Measurements from ENCODE around the gene PIP4K2A. TPM values are rescaled to one million over a fixed set of nuclear protein-coding genes. Genes with fewer than 3 reads are reported as not detected.

The PIP4K2A gene
- total and polyA plus RNA-seq, 2 experiments from 2014 or later: 39.9 to 40.1 TPM

DNA sequence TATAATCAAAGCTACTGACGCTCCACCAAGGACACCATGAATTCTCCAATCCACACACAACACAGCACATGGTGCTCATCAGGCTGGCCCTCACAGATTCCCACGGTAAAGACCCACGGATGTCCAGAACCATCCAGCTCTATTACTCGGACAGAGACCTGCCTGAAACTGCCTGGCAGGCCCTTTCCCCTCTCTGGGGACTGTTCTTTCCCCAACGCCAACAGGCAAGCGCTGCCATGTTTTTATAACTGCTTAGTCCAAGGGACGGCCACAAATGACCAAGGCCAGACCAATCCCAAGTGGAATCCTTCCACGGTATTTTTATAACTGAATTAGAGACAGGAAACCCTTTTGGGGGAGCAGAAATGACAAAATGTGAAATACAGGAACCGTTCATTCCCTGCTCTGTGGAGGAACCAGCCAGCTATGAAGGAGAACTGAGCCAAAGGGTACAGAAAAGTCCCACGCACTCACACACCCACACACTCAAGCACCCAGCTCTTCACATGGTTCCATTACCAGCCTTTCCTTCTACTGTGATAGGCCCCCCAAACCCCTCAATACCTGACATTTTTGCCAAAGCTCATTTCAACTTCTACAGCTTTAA is 4.1 kb downstream of the PIP4K2A start (continued):
- TF ChIP-seq EZH2phosphoT487 (IDR thresholded peaks at IDR 0.05; ENCODE audit: unreplicated experiment): no peak
- no peak for TF ChIP-seq ZNF331 (CRISPR knock-in tag; IDR thresholded peaks at IDR 0.05; ENCODE audit: low read depth)

DNA sequence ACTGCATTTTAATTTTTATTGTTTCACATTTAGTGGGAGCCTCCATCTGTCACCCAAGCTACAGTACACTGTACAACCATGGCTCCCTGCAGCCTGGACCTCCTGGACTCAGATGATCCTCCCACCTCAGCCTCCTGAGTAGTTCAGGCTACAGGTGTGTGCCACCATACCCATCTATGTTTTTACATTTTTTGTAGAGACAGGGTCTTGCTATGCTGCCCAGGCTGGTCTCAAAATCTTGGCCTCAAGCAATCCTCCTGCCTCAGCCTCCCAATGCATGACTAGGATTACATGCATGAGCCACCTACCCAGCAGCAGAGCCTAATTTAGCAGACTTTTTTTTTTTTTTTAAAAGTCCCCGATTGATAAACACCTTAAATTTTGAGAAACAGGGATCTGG is 5.6 kb downstream of the PIP4K2A start:
- peaks cover 3% of the 10 kb centered on the region; the same call in 1 of the 3 replicates for H3K36me3 Mint-ChIP-seq (ENCODE audit: low read depth)
- H3K4me3 ChIP-seq: no peak overlapping the region
- H3K27me3 Mint-ChIP-seq (ENCODE audit: insufficient read depth, low read depth, poor library complexity): peaks cover 11% of the 10 kb centered on the region
- H4K20me1 ChIP-seq (replicated peaks; ENCODE audit: insufficient read depth): peaks cover 6% of the 10 kb centered on the region; the same call in 1 of the 2 replicates
- H2AFZ ChIP-seq: no peak overlapping the region
- H3K27ac ChIP-seq (ENCODE audit: low read depth): no peak overlapping the region
- H3K4me3 Mint-ChIP-seq: no peak overlapping the region
- peaks cover 100% of the 10 kb centered on the region for H3K79me2 ChIP-seq (replicated peaks; ENCODE audit: insufficient read depth)
- no peak for DNase-seq (ENCODE audit: low spot score)
- no peaks in the 10 kb centered on the region for H3K9me3 Mint-ChIP-seq
- no peaks in the 10 kb centered on the region for H3K27me3 ChIP-seq (ENCODE audit: insufficient read depth)
- no peak for ATAC-seq
- H3K27ac Mint-ChIP-seq: no peak overlapping the region
- H3F3A ChIP-seq (replicated peaks; ENCODE audit: low read depth): no peaks in the 10 kb centered on the region
- no peak overlapping the region for H3K4me2 ChIP-seq
- no peaks in the 10 kb centered on the region for H3K9me2 ChIP-seq (ENCODE audit: insufficient read depth)
- H3K4me1 ChIP-seq (ENCODE audit: insufficient read depth): peaks cover 24% of the 10 kb centered on the region
- no peaks in the 10 kb centered on the region for H3K36me3 ChIP-seq (ENCODE audit: insufficient read depth)
- peaks cover 39% of the 10 kb centered on the region for H3K4me1 Mint-ChIP-seq
- no peak for TF ChIP-seq CREB1 (CRISPR knock-in tag; IDR thresholded peaks at IDR 0.05; ENCODE audit: low read depth)
- TF ChIP-seq EZH2 (IDR thresholded peaks at IDR 0.05; ENCODE audit: low read depth, unreplicated experiment): no peak
- TF ChIP-seq, protein P1, sequence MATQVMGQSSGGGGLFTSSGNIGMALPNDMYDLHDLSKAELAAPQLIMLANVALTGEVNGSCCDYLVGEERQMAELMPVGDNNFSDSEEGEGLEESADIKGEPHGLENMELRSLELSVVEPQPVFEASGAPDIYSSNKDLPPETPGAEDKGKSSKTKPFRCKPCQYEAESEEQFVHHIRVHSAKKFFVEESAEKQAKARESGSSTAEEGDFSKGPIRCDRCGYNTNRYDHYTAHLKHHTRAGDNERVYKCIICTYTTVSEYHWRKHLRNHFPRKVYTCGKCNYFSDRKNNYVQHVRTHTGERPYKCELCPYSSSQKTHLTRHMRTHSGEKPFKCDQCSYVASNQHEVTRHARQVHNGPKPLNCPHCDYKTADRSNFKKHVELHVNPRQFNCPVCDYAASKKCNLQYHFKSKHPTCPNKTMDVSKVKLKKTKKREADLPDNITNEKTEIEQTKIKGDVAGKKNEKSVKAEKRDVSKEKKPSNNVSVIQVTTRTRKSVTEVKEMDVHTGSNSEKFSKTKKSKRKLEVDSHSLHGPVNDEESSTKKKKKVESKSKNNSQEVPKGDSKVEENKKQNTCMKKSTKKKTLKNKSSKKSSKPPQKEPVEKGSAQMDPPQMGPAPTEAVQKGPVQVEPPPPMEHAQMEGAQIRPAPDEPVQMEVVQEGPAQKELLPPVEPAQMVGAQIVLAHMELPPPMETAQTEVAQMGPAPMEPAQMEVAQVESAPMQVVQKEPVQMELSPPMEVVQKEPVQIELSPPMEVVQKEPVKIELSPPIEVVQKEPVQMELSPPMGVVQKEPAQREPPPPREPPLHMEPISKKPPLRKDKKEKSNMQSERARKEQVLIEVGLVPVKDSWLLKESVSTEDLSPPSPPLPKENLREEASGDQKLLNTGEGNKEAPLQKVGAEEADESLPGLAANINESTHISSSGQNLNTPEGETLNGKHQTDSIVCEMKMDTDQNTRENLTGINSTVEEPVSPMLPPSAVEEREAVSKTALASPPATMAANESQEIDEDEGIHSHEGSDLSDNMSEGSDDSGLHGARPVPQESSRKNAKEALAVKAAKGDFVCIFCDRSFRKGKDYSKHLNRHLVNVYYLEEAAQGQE (IDR thresholded peaks at IDR 0.05; ENCODE audit: unreplicated experiment): no peak
- no peak for TF ChIP-seq STAT1 (IDR thresholded peaks at IDR 0.05; ENCODE audit: unreplicated experiment)
- no peak for TF ChIP-seq ZNF331 (CRISPR knock-in tag; IDR thresholded peaks at IDR 0.05; ENCODE audit: low read depth)
- no peak for TF ChIP-seq POLR2AphosphoS5 (IDR thresholded peaks at IDR 0.05; ENCODE audit: low read depth)
- TF ChIP-seq, protein P2, sequence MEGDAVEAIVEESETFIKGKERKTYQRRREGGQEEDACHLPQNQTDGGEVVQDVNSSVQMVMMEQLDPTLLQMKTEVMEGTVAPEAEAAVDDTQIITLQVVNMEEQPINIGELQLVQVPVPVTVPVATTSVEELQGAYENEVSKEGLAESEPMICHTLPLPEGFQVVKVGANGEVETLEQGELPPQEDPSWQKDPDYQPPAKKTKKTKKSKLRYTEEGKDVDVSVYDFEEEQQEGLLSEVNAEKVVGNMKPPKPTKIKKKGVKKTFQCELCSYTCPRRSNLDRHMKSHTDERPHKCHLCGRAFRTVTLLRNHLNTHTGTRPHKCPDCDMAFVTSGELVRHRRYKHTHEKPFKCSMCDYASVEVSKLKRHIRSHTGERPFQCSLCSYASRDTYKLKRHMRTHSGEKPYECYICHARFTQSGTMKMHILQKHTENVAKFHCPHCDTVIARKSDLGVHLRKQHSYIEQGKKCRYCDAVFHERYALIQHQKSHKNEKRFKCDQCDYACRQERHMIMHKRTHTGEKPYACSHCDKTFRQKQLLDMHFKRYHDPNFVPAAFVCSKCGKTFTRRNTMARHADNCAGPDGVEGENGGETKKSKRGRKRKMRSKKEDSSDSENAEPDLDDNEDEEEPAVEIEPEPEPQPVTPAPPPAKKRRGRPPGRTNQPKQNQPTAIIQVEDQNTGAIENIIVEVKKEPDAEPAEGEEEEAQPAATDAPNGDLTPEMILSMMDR (conservative IDR thresholded peaks at IDR 0.05; ENCODE audit: low read depth in 2 of 2): no peak
- TF ChIP-seq, protein P3, sequence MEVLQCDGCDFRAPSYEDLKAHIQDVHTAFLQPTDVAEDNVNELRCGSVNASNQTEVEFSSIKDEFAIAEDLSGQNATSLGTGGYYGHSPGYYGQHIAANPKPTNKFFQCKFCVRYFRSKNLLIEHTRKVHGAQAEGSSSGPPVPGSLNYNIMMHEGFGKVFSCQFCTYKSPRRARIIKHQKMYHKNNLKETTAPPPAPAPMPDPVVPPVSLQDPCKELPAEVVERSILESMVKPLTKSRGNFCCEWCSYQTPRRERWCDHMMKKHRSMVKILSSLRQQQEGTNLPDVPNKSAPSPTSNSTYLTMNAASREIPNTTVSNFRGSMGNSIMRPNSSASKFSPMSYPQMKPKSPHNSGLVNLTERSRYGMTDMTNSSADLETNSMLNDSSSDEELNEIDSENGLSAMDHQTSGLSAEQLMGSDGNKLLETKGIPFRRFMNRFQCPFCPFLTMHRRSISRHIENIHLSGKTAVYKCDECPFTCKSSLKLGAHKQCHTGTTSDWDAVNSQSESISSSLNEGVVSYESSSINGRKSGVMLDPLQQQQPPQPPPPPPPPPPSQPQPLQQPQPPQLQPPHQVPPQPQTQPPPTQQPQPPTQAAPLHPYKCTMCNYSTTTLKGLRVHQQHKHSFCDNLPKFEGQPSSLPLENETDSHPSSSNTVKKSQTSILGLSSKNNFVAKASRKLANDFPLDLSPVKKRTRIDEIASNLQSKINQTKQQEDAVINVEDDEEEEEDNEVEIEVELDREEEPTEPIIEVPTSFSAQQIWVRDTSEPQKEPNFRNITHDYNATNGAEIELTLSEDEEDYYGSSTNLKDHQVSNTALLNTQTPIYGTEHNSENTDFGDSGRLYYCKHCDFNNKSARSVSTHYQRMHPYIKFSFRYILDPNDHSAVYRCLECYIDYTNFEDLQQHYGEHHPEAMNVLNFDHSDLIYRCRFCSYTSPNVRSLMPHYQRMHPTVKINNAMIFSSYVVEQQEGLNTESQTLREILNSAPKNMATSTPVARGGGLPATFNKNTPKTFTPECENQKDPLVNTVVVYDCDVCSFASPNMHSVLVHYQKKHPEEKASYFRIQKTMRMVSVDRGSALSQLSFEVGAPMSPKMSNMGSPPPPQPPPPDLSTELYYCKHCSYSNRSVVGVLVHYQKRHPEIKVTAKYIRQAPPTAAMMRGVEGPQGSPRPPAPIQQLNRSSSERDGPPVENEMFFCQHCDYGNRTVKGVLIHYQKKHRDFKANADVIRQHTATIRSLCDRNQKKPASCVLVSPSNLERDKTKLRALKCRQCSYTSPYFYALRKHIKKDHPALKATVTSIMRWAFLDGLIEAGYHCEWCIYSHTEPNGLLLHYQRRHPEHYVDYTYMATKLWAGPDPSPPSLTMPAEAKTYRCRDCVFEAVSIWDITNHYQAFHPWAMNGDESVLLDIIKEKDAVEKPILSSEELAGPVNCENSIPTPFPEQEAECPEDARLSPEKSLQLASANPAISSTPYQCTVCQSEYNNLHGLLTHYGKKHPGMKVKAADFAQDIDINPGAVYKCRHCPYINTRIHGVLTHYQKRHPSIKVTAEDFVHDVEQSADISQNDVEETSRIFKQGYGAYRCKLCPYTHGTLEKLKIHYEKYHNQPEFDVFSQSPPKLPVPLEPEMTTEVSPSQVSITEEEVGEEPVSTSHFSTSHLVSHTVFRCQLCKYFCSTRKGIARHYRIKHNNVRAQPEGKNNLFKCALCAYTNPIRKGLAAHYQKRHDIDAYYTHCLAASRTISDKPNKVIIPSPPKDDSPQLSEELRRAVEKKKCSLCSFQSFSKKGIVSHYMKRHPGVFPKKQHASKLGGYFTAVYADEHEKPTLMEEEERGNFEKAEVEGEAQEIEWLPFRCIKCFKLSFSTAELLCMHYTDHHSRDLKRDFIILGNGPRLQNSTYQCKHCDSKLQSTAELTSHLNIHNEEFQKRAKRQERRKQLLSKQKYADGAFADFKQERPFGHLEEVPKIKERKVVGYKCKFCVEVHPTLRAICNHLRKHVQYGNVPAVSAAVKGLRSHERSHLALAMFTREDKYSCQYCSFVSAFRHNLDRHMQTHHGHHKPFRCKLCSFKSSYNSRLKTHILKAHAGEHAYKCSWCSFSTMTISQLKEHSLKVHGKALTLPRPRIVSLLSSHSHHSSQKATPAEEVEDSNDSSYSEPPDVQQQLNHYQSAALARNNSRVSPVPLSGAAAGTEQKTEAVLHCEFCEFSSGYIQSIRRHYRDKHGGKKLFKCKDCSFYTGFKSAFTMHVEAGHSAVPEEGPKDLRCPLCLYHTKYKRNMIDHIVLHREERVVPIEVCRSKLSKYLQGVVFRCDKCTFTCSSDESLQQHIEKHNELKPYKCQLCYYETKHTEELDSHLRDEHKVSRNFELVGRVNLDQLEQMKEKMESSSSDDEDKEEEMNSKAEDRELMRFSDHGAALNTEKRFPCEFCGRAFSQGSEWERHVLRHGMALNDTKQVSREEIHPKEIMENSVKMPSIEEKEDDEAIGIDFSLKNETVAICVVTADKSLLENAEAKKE (CRISPR knock-in tag; IDR thresholded peaks at IDR 0.05): no peak
- no peak for TF ChIP-seq EZH2phosphoT487 (IDR thresholded peaks at IDR 0.05; ENCODE audit: unreplicated experiment)
- no peak for TF ChIP-seq JUNB (IDR thresholded peaks at IDR 0.05; ENCODE audit: unreplicated experiment)
- TF ChIP-seq NANOG (IDR thresholded peaks at IDR 0.05; ENCODE audit: borderline replicate concordance): no peak
- no peak for TF ChIP-seq ZNF114 (CRISPR knock-in tag; IDR thresholded peaks at IDR 0.05)
- TF ChIP-seq, protein P4, sequence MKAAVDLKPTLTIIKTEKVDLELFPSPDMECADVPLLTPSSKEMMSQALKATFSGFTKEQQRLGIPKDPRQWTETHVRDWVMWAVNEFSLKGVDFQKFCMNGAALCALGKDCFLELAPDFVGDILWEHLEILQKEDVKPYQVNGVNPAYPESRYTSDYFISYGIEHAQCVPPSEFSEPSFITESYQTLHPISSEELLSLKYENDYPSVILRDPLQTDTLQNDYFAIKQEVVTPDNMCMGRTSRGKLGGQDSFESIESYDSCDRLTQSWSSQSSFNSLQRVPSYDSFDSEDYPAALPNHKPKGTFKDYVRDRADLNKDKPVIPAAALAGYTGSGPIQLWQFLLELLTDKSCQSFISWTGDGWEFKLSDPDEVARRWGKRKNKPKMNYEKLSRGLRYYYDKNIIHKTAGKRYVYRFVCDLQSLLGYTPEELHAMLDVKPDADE (IDR thresholded peaks at IDR 0.05): no peak
